Superior temporal gyrus (tissue), 1 donor: Measurements from ENCODE around the gene PAGE2B.
"Not testable (repeated sequence)": the region's sequence is repeated elsewhere in the genome, so short reads cannot be mapped to it uniquely, and the experiment has no call there.

ENCODE experiments used
- DNase-seq: peaks from one replicate; pipeline ENCODE4 v3.0.0-alpha.2; 2016; ENCODE audit errors: extremely low spot score

PAGE2B gene

GRCh38 chrX:55074851-55075467 is at the start of gene PAGE2B:
Gene PAGE2B (plus strand): TSS chrX:55075030. CDS start chrX:55076042, 1,012 bp downstream.
- DNase-seq = no peak

GRCh38 chrX:55026143-55026542 is 48.7 kb upstream of the PAGE2B start:
- no peak for DNase-seq

GRCh38 chrX:55026840-55027239 is 48.0 kb upstream of the PAGE2B start:
- DNase-seq = no peak

- DNase-seq = no peak
These were observed 46.8 kb upstream of the PAGE2B start for GRCh38 chrX:55028040-55028439.

GRCh38 chrX:55028611-55029010 is 46.2 kb upstream of the PAGE2B start:
- no peak for DNase-seq

- DNase-seq = no peak
These were observed 45.5 kb upstream of the PAGE2B start for GRCh38 chrX:55029291-55029690.

- DNase-seq = no peak
These were observed 44.3 kb upstream of the PAGE2B start, which contains the start of gene ALAS2 for GRCh38 chrX:55030271-55031205. Gene ALAS2 (minus strand): TSS chrX:55030977. CDS start chrX:55026000, 4,977 bp downstream.

GRCh38 chrX:55033429-55033828 is 41.4 kb upstream of the PAGE2B start:
- no peak for DNase-seq

- no peak for DNase-seq
These were observed 35.4 kb upstream of the PAGE2B start for GRCh38 chrX:55039471-55039870.

- no peak for DNase-seq
These were observed 33.3 kb upstream of the PAGE2B start for GRCh38 chrX:55041514-55041913.

- not testable (repeated sequence) for DNase-seq
These were observed 24.2 kb upstream of the PAGE2B start for GRCh38 chrX:55050599-55050998.

- DNase-seq = peak; percentile 12
These were observed 17.8 kb upstream of the PAGE2B start for GRCh38 chrX:55056820-55057674.

GRCh38 chrX:55057675-55058249 is 17.1 kb upstream of the PAGE2B start:
- DNase-seq = peak; percentile 75

- not testable (repeated sequence) for DNase-seq
These were observed 7.7 kb upstream of the PAGE2B start for GRCh38 chrX:55067180-55067579.

GRCh38 chrX:55072286-55072685 is 2.5 kb upstream of the PAGE2B start:
- DNase-seq = no peak

GRCh38 chrX:55088795-55089489 is 14.1 kb downstream of the PAGE2B start, which contains the start of gene PAGE2:
Gene PAGE2 (plus strand): TSS chrX:55089018. CDS start chrX:55090021, 1,003 bp downstream.
- no peak for DNase-seq

- DNase-seq = no peak
These were observed 23.9 kb downstream of the PAGE2B start for GRCh38 chrX:55098691-55099090.

- no peak for DNase-seq
These were observed 24.3 kb downstream of the PAGE2B start for GRCh38 chrX:55099162-55099561.

GRCh38 chrX:55102754-55103153 is 27.9 kb downstream of the PAGE2B start:
- DNase-seq = no peak

GRCh38 chrX:55107262-55107661 is 32.4 kb downstream of the PAGE2B start:
- DNase-seq = no peak

- DNase-seq = no peak
These were observed 33.1 kb downstream of the PAGE2B start for GRCh38 chrX:55107911-55108310.
